Measurements from ENCODE around the gene OSBP2. TPM values are rescaled to one million over a fixed set of nuclear protein-coding genes. Genes with fewer than 3 reads are reported as not detected.
"Not testable (repeated sequence)": the region's sequence is repeated elsewhere in the genome, so short reads cannot be mapped to it uniquely, and the experiment has no call there.

The OSBP2 gene
- total and polyA plus RNA-seq, 4 donors: 0.18 to 3.9 (median 0.88) TPM

DNA sequence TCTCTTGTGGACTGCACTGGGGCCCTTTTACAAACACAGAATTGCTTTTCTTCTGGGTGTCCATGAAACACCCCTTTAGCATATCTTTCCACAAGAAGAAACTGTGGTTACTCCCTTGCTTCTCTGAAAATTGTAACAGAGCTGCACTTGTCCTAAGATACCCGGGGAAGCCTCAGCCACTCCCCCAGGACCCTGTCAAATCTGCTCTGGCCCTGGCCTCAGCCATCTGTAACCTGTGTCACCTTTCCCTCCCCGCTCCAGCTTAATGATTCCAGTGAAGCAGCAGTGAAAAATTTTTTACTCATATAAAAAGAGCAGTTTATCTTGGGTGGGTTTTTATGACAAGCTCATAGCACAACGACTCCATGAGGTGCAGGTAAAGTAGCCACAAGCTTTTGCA, 23.6 kb upstream of the OSBP2 start:
- Histone ChIP-seq H3K9me3 (ENCODE audit: control insufficient read depth, low read length) (no peaks in the 10 kb centered on the region), H3K36me3 (ENCODE audit: control insufficient read depth in 1 of 2, insufficient read depth in 2 of 2, low read length in 1 of 2) (no peaks in the 10 kb centered on the region), H3K27me3 (ENCODE audit: control insufficient read depth in 1 of 2, insufficient read depth in 2 of 2, low read length in 1 of 2) (no peaks in the 10 kb centered on the region), H3K4me1 (ENCODE audit: control insufficient read depth in 1 of 2, insufficient read depth in 2 of 2, low read length in 2 of 2) (no peaks in the 10 kb centered on the region), H3K27ac (ENCODE audit: low read depth in 1 of 2, low read length in 2 of 2) (no peak overlapping the region), H3K4me3 (ENCODE audit: low read length in 2 of 2) (no peak overlapping the region)
- no peak for ATAC-seq (ENCODE audit: low FRiP score)
- intact Hi-C loops (cut with DNase I): no loop called here
- DNase-seq: no peak
- 79 to 85% methylated on average over 3 of the region's 3 CpGs for WGBS, 2 donors

DNA sequence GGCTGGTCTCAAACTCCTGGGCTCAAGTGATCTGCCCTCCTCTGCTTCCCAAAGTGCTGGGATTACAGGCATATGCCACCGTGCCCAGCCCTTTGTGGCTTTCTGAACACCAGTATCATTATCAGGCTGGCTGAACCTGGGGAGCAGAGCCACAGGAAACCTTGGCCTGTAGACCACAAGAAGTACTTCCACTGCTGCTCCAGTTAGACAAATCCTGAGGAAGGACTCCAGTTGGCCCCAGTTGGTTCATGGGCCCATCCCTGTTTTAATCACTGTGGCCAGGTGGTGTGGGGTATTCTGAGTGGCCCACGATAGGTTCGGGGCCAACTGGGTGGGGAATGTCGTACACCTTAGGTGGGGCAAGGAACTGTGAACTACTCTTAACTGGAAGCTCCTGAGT, 21.5 kb upstream of the OSBP2 start:
- Histone ChIP-seq H3K36me3 (ENCODE audit: control insufficient read depth in 1 of 2, insufficient read depth in 2 of 2, low read length in 1 of 2) (no peaks in the 10 kb centered on the region), H3K4me3 (ENCODE audit: low read length in 2 of 2) (no peak overlapping the region), H3K9me3 (ENCODE audit: control insufficient read depth, low read length) (no peaks in the 10 kb centered on the region), H3K27me3 (ENCODE audit: control insufficient read depth in 1 of 2, insufficient read depth in 2 of 2, low read length in 1 of 2) (no peaks in the 10 kb centered on the region), H3K4me1 (ENCODE audit: control insufficient read depth in 1 of 2, insufficient read depth in 2 of 2, low read length in 2 of 2) (no peaks in the 10 kb centered on the region), H3K27ac (ENCODE audit: low read depth in 1 of 2, low read length in 2 of 2) (no peak overlapping the region)
- ATAC-seq (ENCODE audit: low FRiP score) (no peak), DNase-seq (no peak)
- intact Hi-C loops (cut with DNase I): no loop called here
- 92 to 96% methylated on average over 4 of the region's 4 CpGs for WGBS, 2 donors

DNA sequence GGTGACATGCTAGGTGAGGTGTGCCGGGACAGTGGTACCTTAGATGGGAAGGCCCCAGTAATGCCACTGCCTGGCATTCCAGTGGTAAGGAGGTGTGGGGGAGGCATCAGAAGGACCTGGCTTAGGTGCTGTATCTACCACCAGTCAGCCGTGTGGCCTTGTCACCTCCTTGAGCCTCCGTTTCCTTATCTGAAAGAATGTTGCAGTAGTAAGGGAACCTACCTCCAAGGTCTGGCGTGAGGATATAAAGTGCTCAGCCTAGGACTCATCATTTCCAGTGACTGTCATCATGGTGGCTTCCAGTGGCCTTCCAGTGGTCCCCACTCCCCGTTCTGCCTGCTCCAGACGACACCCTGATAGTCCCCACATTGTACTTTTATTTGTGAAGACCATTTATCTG, 20.2 kb upstream of the OSBP2 start:
- Histone ChIP-seq H3K36me3 (ENCODE audit: control insufficient read depth in 1 of 2, insufficient read depth in 2 of 2, low read length in 1 of 2) (no peaks in the 10 kb centered on the region), H3K4me3 (ENCODE audit: low read length in 2 of 2) (no peak overlapping the region), H3K27me3 (ENCODE audit: control insufficient read depth in 1 of 2, insufficient read depth in 2 of 2, low read length in 1 of 2) (no peaks in the 10 kb centered on the region), H3K27ac (ENCODE audit: low read depth in 1 of 2, low read length in 2 of 2) (no peak overlapping the region), H3K4me1 (ENCODE audit: control insufficient read depth in 1 of 2, insufficient read depth in 2 of 2, low read length in 2 of 2) (no peaks in the 10 kb centered on the region), H3K9me3 (ENCODE audit: control insufficient read depth, low read length) (no peaks in the 10 kb centered on the region)
- no peak for DNase-seq
- 88 to 92% methylated on average over 6 of the region's 6 CpGs for WGBS, 2 donors
- intact Hi-C loops (cut with DNase I): no loop called here
- no peak for ATAC-seq (ENCODE audit: low FRiP score)

DNA sequence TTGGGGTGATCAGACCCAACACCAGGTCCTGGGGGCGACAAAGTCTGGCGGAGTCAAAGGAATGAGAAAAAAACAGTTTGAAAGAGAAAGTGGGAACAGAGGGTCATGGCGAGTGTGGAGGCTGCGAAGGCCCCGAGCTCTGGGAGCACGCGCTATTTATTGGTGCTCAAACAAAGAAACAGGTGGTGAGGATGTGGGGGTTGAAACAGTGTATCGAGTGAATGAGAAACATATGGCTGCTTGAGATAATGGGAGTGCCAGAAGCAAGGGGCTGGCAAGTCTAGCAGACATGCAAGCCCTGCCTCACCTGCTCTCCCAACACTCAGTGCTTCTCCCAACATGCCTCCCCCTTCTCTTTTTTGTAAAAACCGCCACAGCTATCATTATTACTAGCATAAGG, 19.2 kb upstream of the OSBP2 start:
- Histone ChIP-seq H3K36me3 (ENCODE audit: control insufficient read depth in 1 of 2, insufficient read depth in 2 of 2, low read length in 1 of 2) (no peaks in the 10 kb centered on the region), H3K27me3 (ENCODE audit: control insufficient read depth in 1 of 2, insufficient read depth in 2 of 2, low read length in 1 of 2) (no peaks in the 10 kb centered on the region), H3K9me3 (ENCODE audit: control insufficient read depth, low read length) (no peaks in the 10 kb centered on the region), H3K27ac (ENCODE audit: low read depth in 1 of 2, low read length in 2 of 2) (no peak overlapping the region), H3K4me3 (ENCODE audit: low read length in 2 of 2) (no peak overlapping the region), H3K4me1 (ENCODE audit: control insufficient read depth in 1 of 2, insufficient read depth in 2 of 2, low read length in 2 of 2) (no peaks in the 10 kb centered on the region)
- DNase-seq (no peak), ATAC-seq (ENCODE audit: low FRiP score) (no peak)
- 77 to 81% methylated on average over 9 of the region's 9 CpGs for WGBS, 2 donors
- intact Hi-C loops (cut with DNase I): no loop called here

DNA sequence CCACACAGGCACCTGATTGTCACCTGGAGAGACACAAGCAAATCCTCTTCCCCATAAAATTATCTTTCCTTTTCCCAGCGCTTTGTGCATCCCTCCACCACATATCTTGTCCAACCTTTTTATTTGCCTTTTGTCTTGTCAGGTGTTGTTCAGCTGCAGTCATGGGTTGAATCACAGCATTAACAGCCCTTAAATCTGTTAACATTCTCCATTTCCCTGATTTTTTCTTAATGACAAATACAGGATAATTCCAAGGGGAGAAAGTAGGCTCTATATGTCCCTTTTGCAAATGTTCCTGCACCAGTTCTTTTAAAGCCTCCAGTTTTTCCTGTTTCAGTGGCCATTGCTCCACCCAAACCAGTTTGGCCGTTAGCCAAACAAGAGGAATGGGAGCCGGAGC, 18.1 kb upstream of the OSBP2 start:
- H3K4me1 ChIP-seq (ENCODE audit: control insufficient read depth in 1 of 2, insufficient read depth in 2 of 2, low read length in 2 of 2); H3K27me3 ChIP-seq (ENCODE audit: control insufficient read depth in 1 of 2, insufficient read depth in 2 of 2, low read length in 1 of 2); H3K27ac ChIP-seq (ENCODE audit: low read depth in 1 of 2, low read length in 2 of 2); intact Hi-C loops (cut with DNase I); H3K4me3 ChIP-seq (ENCODE audit: low read length in 2 of 2); ATAC-seq (ENCODE audit: low FRiP score); DNase-seq; H3K9me3 ChIP-seq (ENCODE audit: control insufficient read depth, low read length); H3K36me3 ChIP-seq (ENCODE audit: control insufficient read depth in 1 of 2, insufficient read depth in 2 of 2, low read length in 1 of 2): not testable (repeated sequence)
- 63 to 71% methylated on average over 3 of the region's 3 CpGs for WGBS, 2 donors

DNA sequence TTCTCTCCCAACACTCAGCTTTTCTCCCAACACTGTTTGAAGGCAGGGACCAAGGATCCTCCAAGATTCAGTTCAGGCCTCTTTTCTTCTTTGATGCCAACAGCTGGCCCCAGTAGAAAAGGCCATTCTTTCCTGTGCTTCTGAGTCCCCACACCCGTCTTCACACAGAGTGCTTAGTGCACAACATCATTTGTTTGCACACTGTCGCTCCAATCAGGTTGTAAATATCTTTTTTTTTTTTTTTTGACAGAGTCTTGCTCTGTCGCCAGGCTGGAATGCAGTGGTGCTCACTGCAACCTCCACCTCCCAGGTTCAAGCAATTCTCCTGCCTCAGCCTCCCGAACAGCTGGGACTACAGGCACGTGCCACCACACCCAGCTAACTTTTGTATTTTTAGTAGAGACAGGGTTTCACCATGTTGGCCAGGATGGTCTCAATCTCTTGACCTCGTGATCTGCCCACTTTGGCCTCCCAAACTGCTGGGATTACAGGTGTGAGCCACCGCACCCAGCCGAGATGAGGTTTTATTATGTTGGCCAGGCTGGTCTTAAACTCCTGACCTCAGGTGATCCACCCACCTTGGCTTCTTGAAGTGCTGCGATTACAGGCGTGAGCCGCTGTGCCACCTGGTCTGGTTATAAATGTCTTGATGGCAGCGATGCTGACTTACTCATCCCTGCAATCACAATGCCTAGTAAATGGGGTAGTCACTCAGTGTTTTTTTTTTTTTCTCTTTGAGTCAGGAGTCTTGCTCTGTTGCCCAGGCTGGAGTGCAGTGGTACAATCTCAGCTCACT, 14.6 kb upstream of the OSBP2 start:
- H3K9me3 ChIP-seq (ENCODE audit: control insufficient read depth, low read length); H3K4me3 ChIP-seq (ENCODE audit: low read length in 2 of 2); H3K36me3 ChIP-seq (ENCODE audit: control insufficient read depth in 1 of 2, insufficient read depth in 2 of 2, low read length in 1 of 2); DNase-seq; H3K4me1 ChIP-seq (ENCODE audit: control insufficient read depth in 1 of 2, insufficient read depth in 2 of 2, low read length in 2 of 2); intact Hi-C loops (cut with DNase I); ATAC-seq (ENCODE audit: low FRiP score); H3K27ac ChIP-seq (ENCODE audit: low read depth in 1 of 2, low read length in 2 of 2); H3K27me3 ChIP-seq (ENCODE audit: control insufficient read depth in 1 of 2, insufficient read depth in 2 of 2, low read length in 1 of 2): not testable (repeated sequence)
- WGBS, 2 donors: 83 to 85% methylated on average over 12 of the region's 12 CpGs

DNA sequence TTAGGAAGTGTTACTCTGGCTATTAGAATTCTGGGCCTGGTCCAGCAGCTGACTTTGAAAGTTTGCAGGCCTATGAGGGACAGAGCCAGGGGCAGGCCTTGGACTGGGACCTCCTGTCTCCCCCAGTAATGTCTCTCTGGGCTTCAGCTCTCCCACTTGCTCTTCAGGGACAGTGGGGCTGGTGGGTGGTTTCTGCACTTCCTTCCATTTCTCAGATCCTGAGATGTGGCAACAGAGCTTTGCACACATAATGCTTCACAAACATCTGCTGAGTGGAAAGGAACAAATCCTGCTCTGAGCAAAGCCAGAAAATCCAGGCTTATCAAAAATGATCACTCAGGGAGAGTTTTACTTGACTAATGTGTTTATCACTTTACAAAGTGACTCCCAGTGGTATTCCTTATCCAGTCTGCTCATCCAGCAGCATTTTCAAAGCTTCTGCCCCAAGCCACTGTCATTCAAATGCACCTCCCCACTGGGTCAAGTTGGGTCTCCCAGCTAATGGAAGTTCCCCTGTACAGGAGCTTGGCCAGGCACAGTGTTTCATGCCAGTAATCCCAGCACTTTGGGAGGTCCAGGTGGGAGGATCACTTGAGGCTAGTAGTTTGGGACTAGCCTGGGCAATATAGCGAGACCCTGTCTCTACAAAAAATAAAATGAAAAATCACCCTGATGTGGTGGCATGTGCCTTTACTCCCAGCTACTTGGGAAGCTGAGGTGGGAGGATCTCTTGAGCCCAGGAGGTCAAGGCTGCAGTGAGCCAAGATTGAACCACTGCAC, 13.5 kb upstream of the OSBP2 start:
- no peaks in the 10 kb centered on the region for H3K4me1 ChIP-seq (ENCODE audit: control insufficient read depth in 1 of 2, insufficient read depth in 2 of 2, low read length in 2 of 2)
- no peak overlapping the region for H3K27ac ChIP-seq (ENCODE audit: low read depth in 1 of 2, low read length in 2 of 2)
- DNase-seq (no peak), ATAC-seq (ENCODE audit: low FRiP score) (no peak)
- intact Hi-C loops (cut with DNase I): no loop called here
- 96 to 100% methylated on average over 1 of the region's 1 CpG for WGBS, 2 donors
- no peaks in the 10 kb centered on the region for H3K9me3 ChIP-seq (ENCODE audit: control insufficient read depth, low read length)
- no peaks in the 10 kb centered on the region for H3K27me3 ChIP-seq (ENCODE audit: control insufficient read depth in 1 of 2, insufficient read depth in 2 of 2, low read length in 1 of 2)
- no peaks in the 10 kb centered on the region for H3K36me3 ChIP-seq (ENCODE audit: control insufficient read depth in 1 of 2, insufficient read depth in 2 of 2, low read length in 1 of 2)
- H3K4me3 ChIP-seq (ENCODE audit: low read length in 2 of 2): no peak overlapping the region

DNA sequence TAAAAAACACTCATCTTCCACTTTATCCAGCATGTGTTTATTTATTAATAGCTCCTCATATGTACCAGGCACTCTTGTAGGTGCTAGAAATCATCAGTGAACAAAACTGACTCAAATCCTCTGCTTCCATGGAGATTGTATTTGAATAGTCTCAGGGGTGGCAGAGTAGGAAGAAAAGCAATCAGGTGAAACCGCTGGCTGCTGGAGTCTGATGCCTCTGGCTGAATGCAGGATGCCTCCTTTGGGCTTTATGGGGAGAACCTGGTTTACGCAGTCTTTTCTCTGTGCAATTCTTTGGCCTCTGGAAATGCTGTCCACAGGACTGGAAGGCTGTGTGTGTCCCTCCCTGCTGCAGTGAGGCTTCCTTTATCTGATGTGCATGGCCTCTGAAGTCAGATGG, 12.8 kb upstream of the OSBP2 start:
- WGBS, 2 donors: 84 to 96% methylated on average over 2 of the region's 2 CpGs
- Histone ChIP-seq H3K4me1 (ENCODE audit: control insufficient read depth in 1 of 2, insufficient read depth in 2 of 2, low read length in 2 of 2) (no peaks in the 10 kb centered on the region), H3K27me3 (ENCODE audit: control insufficient read depth in 1 of 2, insufficient read depth in 2 of 2, low read length in 1 of 2) (no peaks in the 10 kb centered on the region), H3K27ac (ENCODE audit: low read depth in 1 of 2, low read length in 2 of 2) (no peak overlapping the region), H3K9me3 (ENCODE audit: control insufficient read depth, low read length) (no peaks in the 10 kb centered on the region), H3K4me3 (ENCODE audit: low read length in 2 of 2) (no peak overlapping the region), H3K36me3 (ENCODE audit: control insufficient read depth in 1 of 2, insufficient read depth in 2 of 2, low read length in 1 of 2) (no peaks in the 10 kb centered on the region)
- DNase-seq: no peak
- intact Hi-C loops (cut with DNase I): no loop called here
- no peak for ATAC-seq (ENCODE audit: low FRiP score)

DNA sequence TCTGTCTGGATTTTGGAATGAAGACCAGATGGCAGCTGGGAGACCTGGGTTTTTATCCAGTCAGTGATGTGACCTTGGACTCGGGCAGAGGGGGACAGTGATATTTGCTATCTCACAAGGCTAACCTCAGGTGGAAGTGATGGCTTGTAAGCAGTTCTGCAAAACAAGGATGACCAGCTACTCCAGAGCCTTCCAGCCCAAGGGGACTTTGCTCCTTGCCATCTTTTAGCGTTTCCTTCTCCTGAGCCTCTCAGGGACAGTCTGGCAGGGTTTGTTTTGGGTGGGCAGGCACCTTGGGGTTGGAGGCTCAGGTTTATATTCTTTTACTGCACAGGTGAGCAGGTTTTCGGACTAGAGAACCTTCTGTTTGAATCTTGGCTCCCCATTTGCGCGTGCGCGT, 9.5 kb upstream of the OSBP2 start:
- WGBS, 2 donors: 88% methylated on average over 7 of the region's 7 CpGs
- DNase-seq (no peak), ATAC-seq (ENCODE audit: low FRiP score) (no peak)
- Histone ChIP-seq H3K9me3 (ENCODE audit: control insufficient read depth, low read length) (no peaks in the 10 kb centered on the region), H3K27me3 (ENCODE audit: control insufficient read depth in 1 of 2, insufficient read depth in 2 of 2, low read length in 1 of 2) (no peaks in the 10 kb centered on the region), H3K27ac (ENCODE audit: low read depth in 1 of 2, low read length in 2 of 2) (no peak overlapping the region), H3K4me3 (ENCODE audit: low read length in 2 of 2) (no peak overlapping the region), H3K36me3 (ENCODE audit: control insufficient read depth in 1 of 2, insufficient read depth in 2 of 2, low read length in 1 of 2) (no peaks in the 10 kb centered on the region), H3K4me1 (ENCODE audit: control insufficient read depth in 1 of 2, insufficient read depth in 2 of 2, low read length in 2 of 2) (no peaks in the 10 kb centered on the region)
- intact Hi-C loops (cut with DNase I): no loop called here

All from aorta (tissue), 5 donors.